ENCODE measurements around the gene DUSP8.
"Not testable (repeated sequence)": the region's sequence is repeated elsewhere in the genome, so short reads cannot be mapped to it uniquely, and the experiment has no call there.

DUSP8 gene

GRCh38 chr11:1513326-1514296, 58.5 kb downstream of the DUSP8 start:
- DNase-seq, result no peak

- DNase-seq, result not testable (repeated sequence)
Measured at GRCh38 chr11:1512531-1513258, 59.4 kb downstream of the DUSP8 start.

- DNase-seq, result no peak
Measured at GRCh38 chr11:1511937-1512496, 60.1 kb downstream of the DUSP8 start.

GRCh38 chr11:1510928-1511327, 61.1 kb downstream of the DUSP8 start:
- DNase-seq, result no peak

GRCh38 chr11:1510351-1510750, 61.7 kb downstream of the DUSP8 start:
- DNase-seq, result not testable (repeated sequence)

GRCh38 chr11:1509626-1510255, 62.3 kb downstream of the DUSP8 start:
- DNase-seq, result no peak

GRCh38 chr11:1508986-1509385, 63.1 kb downstream of the DUSP8 start:
- DNase-seq, result no peak

- no peak for DNase-seq
Measured at GRCh38 chr11:1508491-1508891, 63.6 kb downstream of the DUSP8 start.

GRCh38 chr11:1507381-1508140, 64.5 kb downstream of the DUSP8 start:
- DNase-seq, result no peak

GRCh38 chr11:1506981-1507380, 65.1 kb downstream of the DUSP8 start:
- no peak for DNase-seq

- DNase-seq, result no peak
Measured at GRCh38 chr11:1505480-1505879, 66.6 kb downstream of the DUSP8 start.

GRCh38 chr11:1504581-1505290, 67.3 kb downstream of the DUSP8 start:
- no peak for DNase-seq

GRCh38 chr11:1504138-1504537, 67.9 kb downstream of the DUSP8 start:
- no peak for DNase-seq

Data from central memory CD4-positive, alpha-beta T cell (primary cell).